UCSD-AML1 (cell line): ENCODE results near the gene WDR62.
"Not testable (repeated sequence)": the region's sequence is repeated elsewhere in the genome, so short reads cannot be mapped to it uniquely, and the experiment has no call there.

Experiments
- DNase-seq: peaks from one replicate; lab custom pipeline; 2025; ENCODE audit not compliant: unreplicated experiment; lab: John Stamatoyannopoulos, UW

The WDR62 gene

GRCh38 chr19:36106991-36107390 lies 52.3 kb downstream of the WDR62 start:
- DNase-seq = no peak

GRCh38 chr19:36108684-36109083 lies 54.0 kb downstream of the WDR62 start:
- DNase-seq = no peak

GRCh38 chr19:36110487-36111199 lies 55.9 kb downstream of the WDR62 start, which contains the start of gene OVOL3:
Gene OVOL3, plus strand, starts transcription at chr19:36111143. Its CDS starts 60 bp downstream, at chr19:36111203.
- no peak for DNase-seq

GRCh38 chr19:36111200-36111539 lies 56.5 kb downstream of the WDR62 start:
- DNase-seq = no peak

- DNase-seq = no peak
Observed at GRCh38 chr19:36112678-36113077, 58.0 kb downstream of the WDR62 start.

- no peak for DNase-seq
Observed at GRCh38 chr19:36113425-36113824, 58.7 kb downstream of the WDR62 start.

GRCh38 chr19:36113894-36114720 lies 59.4 kb downstream of the WDR62 start:
- no peak for DNase-seq

- peak; percentile 99 for DNase-seq
Observed at GRCh38 chr19:36114721-36115452, 60.2 kb downstream of the WDR62 start, which contains the start of gene POLR2I. Gene POLR2I, minus strand, starts transcription at chr19:36114875. Its CDS starts 19 bp downstream, at chr19:36114856.

GRCh38 chr19:36115453-36116343 lies 61.0 kb downstream of the WDR62 start, which contains the start of gene TBCB:
Gene TBCB, plus strand, starts transcription at chr19:36115468. Its CDS starts 93 bp downstream, at chr19:36115561.
- DNase-seq = no peak

GRCh38 chr19:36116344-36116637 lies 61.6 kb downstream of the WDR62 start:
- no peak for DNase-seq

GRCh38 chr19:36120092-36120983 lies 65.6 kb downstream of the WDR62 start:
- DNase-seq = no peak

GRCh38 chr19:36120984-36121358 lies 66.3 kb downstream of the WDR62 start:
- DNase-seq = no peak

GRCh38 chr19:36121486-36122124 lies 66.9 kb downstream of the WDR62 start:
- peak; percentile 22 for DNase-seq

- no peak for DNase-seq
Observed at GRCh38 chr19:36125557-36125956, 70.9 kb downstream of the WDR62 start.

GRCh38 chr19:36128392-36128736 lies 73.7 kb downstream of the WDR62 start:
- peak; percentile 78 for DNase-seq

GRCh38 chr19:36131221-36131620 lies 76.5 kb downstream of the WDR62 start:
- not testable (repeated sequence) for DNase-seq

- DNase-seq = not testable (repeated sequence)
Observed at GRCh38 chr19:36134867-36135266, 80.2 kb downstream of the WDR62 start.

- DNase-seq = no peak
Observed at GRCh38 chr19:36136964-36137686, 82.4 kb downstream of the WDR62 start.

GRCh38 chr19:36139120-36139472 lies 84.4 kb downstream of the WDR62 start:
- DNase-seq = no peak
